HepG2 (cell line): ENCODE measurements around the gene BUB1. TPM values are rescaled to one million over a fixed set of nuclear protein-coding genes. Genes with fewer than 3 reads are reported as not detected.

Source experiments
- ATAC-seq: fragments of 200-7000 bp; cut with Tn5 transposase; 3 replicates; pipeline ENCODE4 v1.9.1; 2020; ENCODE audit warnings: mild to moderate bottlenecking, moderate library complexity
- BruUV-seq: library from RNA; stranded (reverse); fragments of 400-500 nt; replicated peaks from 2 replicates; lab custom pipeline; 2021; lab: Mats Ljungman, UMichigan
- CTCF ChIA-PET: fragments of 300-600 bp; formaldehyde crosslinking; extraction: SDS; loops from one replicate; lab custom pipeline; 2021; ENCODE audit warnings: low total read pairs, inconsistent platforms, low intra/inter-chr PET ratio; lab: Yijun Ruan, JAX
- POLR2A ChIA-PET: fragments of 350-600 bp; sonication (Branson Sonifier 250); formaldehyde crosslinking; loops from one replicate; lab custom pipeline; 2020; ENCODE audit warnings: antibody characterized with exemption, inconsistent platforms; lab: Yijun Ruan, JAX
- DNase-seq: peaks from one replicate; pipeline ENCODE4 v3.0.0-alpha.2; 2015; ENCODE audit warnings: low spot score
- FAIRE-seq: peaks from 3 replicates; lab custom pipeline; 2011; peaks lifted over from hg19 to GRCh38; lab: Jason Lieb, UNC
- H2AFZ ChIP-seq: one replicate; pipeline ENCODE4 v1.6.1; 2011; ENCODE audit warnings: low read length, inconsistent platforms
- H3K27ac ChIP-seq: fragments of 300-600 bp; 3 replicates; pipeline ENCODE4 v1.8.0; 2011; ENCODE audit warnings: mixed run types, mild to moderate bottlenecking, mixed read lengths, low read length, inconsistent platforms; ENCODE audit not compliant: insufficient read depth; ENCODE audit errors: extremely low read length
- H3K27me3 ChIP-seq, 2 experiments: fragments of 200-600 bp in 1 of 2; 2 replicates in 1 of 2; 3 replicates in 1 of 2; pipeline versions ENCODE4 v1.6.0 to v1.8.0; 2011; ENCODE audit warnings: low read length in 2 of 2, mild to moderate bottlenecking in 2 of 2, moderate library complexity in 2 of 2, inconsistent platforms in 1 of 2; ENCODE audit not compliant: insufficient read depth in 2 of 2, control insufficient read depth in 1 of 2
- H3K36me3 ChIP-seq, 2 experiments: fragments of 200-600 bp in 1 of 2; replicated peaks in 1 of 2; 2 replicates in 1 of 2; 3 replicates in 1 of 2; pipeline versions ENCODE4 v1.5.1 to v1.8.0; 2011; ENCODE audit warnings: low read length in 2 of 2, inconsistent platforms in 1 of 2; ENCODE audit not compliant: insufficient read depth in 2 of 2, control insufficient read depth in 1 of 2
- H3K4me1 ChIP-seq: 2 replicates; pipeline ENCODE4 v1.5.1; 2012; ENCODE audit warnings: low read length, inconsistent platforms; ENCODE audit not compliant: insufficient read depth
- H3K4me2 ChIP-seq: 2 replicates; pipeline ENCODE4 v1.6.0; 2011; ENCODE audit warnings: low read depth, low read length, inconsistent platforms
- H3K4me3 ChIP-seq, 3 experiments: fragments of 200-600 bp in 1 of 3; sonication (generic), shearing (Covaris generic) in 1 of 3; replicated peaks in 1 of 3; 2 replicates each; pipeline ENCODE4 v1.5.1; 2011 to 2016; ENCODE audit warnings: low read length in 3 of 3, inconsistent platforms in 2 of 3, low read depth in 2 of 3, mild to moderate bottlenecking in 2 of 3, control low read depth in 1 of 3, mixed read lengths in 1 of 3; ENCODE audit not compliant: insufficient read depth in 1 of 3
- H3K79me2 ChIP-seq: one replicate; pipeline ENCODE4 v1.6.1; 2011; ENCODE audit warnings: low read length, inconsistent platforms; ENCODE audit not compliant: insufficient read depth
- H3K9ac ChIP-seq: 2 replicates; pipeline ENCODE4 v1.6.0; 2011; ENCODE audit warnings: mild to moderate bottlenecking, low read depth, low read length, inconsistent platforms; ENCODE audit not compliant: insufficient read depth
- H3K9me3 ChIP-seq: 2 replicates; pipeline ENCODE4 v1.5.1; 2012; ENCODE audit warnings: mild to moderate bottlenecking, low read length
- H4K20me1 ChIP-seq: 2 replicates; pipeline ENCODE4 v1.6.0; 2011; ENCODE audit warnings: inconsistent platforms, mild to moderate bottlenecking, low read length, moderate library complexity; ENCODE audit not compliant: insufficient read depth
- AGO2 ChIP-seq: fragments of 200-400 bp; formaldehyde crosslinking; optimal IDR thresholded peaks from 2 replicates; pipeline ENCODE3; 2017; ENCODE audit warnings: mild to moderate bottlenecking, low read depth, low read length, moderate library complexity
- CREB1 ChIP-seq, 2 experiments: fragments of 450-650 bp in 1 of 2; IDR thresholded peaks; 2 replicates each; pipeline ENCODE4 v1.6.1; 2016 to 2017; ENCODE audit warnings: control low read depth in 1 of 2, mild to moderate bottlenecking in 1 of 2, missing compliant biosample characterization in 1 of 2, missing genetic modification characterization in 1 of 2
- HOXD1 ChIP-seq: sonication (generic); formaldehyde crosslinking; IDR thresholded peaks from 2 replicates; pipeline ENCODE4 v1.5.0; 2020; ENCODE audit warnings: missing genetic modification reagents
- MAFF ChIP-seq: IDR thresholded peaks from 2 replicates; pipeline ENCODE4 v1.6.1; 2011; ENCODE audit warnings: low read depth, low read length, improper control_type of control experiment
- MAFK ChIP-seq, 2 experiments: IDR thresholded peaks in 1 of 2; conservative IDR thresholded peaks in 1 of 2; 2 replicates each; pipeline ENCODE4 v1.6.1; 2011; ENCODE audit warnings: improper control_type of control experiment in 2 of 2, low read length in 2 of 2
- PHF5A ChIP-seq: IDR thresholded peaks from one replicate; pipeline ENCODE4 v1.6.1; 2018; ENCODE audit warnings: low read depth, missing genetic modification reagents; ENCODE audit not compliant: unreplicated experiment
- PTBP1 ChIP-seq: fragments of 200-400 bp; formaldehyde crosslinking; IDR thresholded peaks from 2 replicates; pipeline ENCODE4 v1.6.1; 2018; ENCODE audit warnings: low read length, low read depth; ENCODE audit not compliant: poor library complexity, severe bottlenecking
- ZNF598 ChIP-seq: sonication (generic); formaldehyde crosslinking; IDR thresholded peaks from 2 replicates; pipeline ENCODE4 v1.5.1; 2020; ENCODE audit warnings: mild to moderate bottlenecking, missing genetic modification reagents, borderline replicate concordance
- WGBS: methylation state at CpG from one replicate; pipeline ENCODE4 v1.1.6; 2017; ENCODE audit warnings: low lambda C conversion rate; 5-methylcytosine and 5-hydroxymethylcytosine counted together
- in situ Hi-C: cut with HindIII; loops from 2 replicates; pipeline ENCODE4 v1.10.0; 2017; ENCODE audit warnings: low pct_unique_long_range_greater_than_20kb; ENCODE audit not compliant: extremely low pct_ligation_motif_present
- intact Hi-C: fragments of 100-400 bp; cut with micrococcal nuclease; formaldehyde crosslinking; loops from one replicate; pipeline ENCODE4 v1.10.0; 2022; ENCODE audit not compliant: unreplicated experiment
- polyA plus RNA-seq, 8 experiments: library from polyadenylated mRNA; depleted of rRNA in 3 of 8; stranded (reverse) in 7 of 8; unstranded in 1 of 8; fragments of >200 nt; fragmentation: Illumina TruSeq in 4 of 8; extraction: Trizol in 4 of 8; gene quantifications; 2 replicates each; pipeline versions ENCODE4 v1.2.1 to v1.2.3, GENCODE V29; 2011 to 2016; ENCODE audit warnings: low read depth in 4 of 8, missing spikeins in 1 of 8, mixed read lengths in 1 of 8; ENCODE audit not compliant: insufficient read depth in 1 of 8
- total RNA-seq, 5 experiments: library from RNA; depleted of rRNA; stranded (reverse); fragments of >200 nt; fragmentation: Illumina TruSeq; extraction: Trizol; gene quantifications; 2 replicates each; pipeline ENCODE4 v1.2.3, GENCODE V29; 2016; ENCODE audit warnings: low read depth in 1 of 5
- TF ChIP-seq, protein P1 (sequence below): sonication (generic); formaldehyde crosslinking; IDR thresholded peaks from 2 replicates; pipeline ENCODE4 v1.4.0; 2020; ENCODE audit warnings: missing genetic modification reagents

Gene BUB1
- total and polyA plus RNA-seq, 2 of the 13 experiments (the other 11 are each of a cell fraction or from before 2014, with no cell fraction given), result 27.8 to 52.6 TPM

DNA sequence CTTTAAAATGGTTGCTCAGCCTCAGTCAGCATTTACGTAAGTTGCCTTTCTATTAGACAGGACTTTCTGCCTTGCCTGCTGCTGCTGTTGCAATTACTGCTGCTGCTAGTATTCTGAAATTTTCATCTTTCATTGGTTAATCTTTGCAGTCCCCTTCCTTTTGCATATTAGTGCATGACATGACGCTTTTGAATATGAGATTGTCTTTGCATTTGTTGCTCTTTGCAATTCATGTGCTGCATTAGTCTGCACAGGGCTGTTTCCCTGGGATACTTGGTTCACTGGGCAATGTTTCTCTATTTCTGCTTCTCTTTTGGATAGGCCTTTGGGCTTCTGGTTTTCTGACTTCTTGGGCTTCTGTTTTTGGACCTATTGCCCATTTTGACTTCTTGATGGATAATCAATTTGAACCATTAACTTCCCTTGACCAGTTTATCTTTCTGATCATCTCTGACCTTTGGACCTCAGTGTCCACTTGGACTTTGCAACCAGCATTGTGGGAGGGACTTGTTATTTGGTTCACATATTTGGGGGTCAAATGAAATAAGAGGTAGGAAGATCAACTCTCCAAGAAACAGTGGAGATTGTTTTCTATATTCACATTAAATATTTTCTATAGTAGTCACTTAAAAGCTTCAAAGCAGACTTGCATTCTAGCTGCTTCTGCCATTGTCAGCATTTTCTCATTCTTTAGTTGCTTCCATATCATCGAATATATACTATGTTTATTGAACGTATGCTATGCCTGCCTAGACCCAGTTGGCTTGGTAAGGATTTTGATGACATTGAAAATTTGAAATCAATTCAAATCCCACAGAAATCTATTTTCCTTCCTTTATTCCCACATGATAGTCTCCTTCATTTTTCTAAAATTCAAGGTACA lies 12.5 kb upstream of the BUB1 start:
- POLR2A ChIA-PET, result no interaction called here
- intact Hi-C loops, result no loop called here
- Histone ChIP-seq H4K20me1 (no peaks in the 10 kb centered on the region), H3K9ac (no peak overlapping the region), H3K27me3 (peaks cover 2 to 26% of the 10 kb centered on the region in 2 experiments; a peak in 4 of 5 replicates)
- BruUV-seq, result no TSS peak
- TF ChIP-seq, protein P1, sequence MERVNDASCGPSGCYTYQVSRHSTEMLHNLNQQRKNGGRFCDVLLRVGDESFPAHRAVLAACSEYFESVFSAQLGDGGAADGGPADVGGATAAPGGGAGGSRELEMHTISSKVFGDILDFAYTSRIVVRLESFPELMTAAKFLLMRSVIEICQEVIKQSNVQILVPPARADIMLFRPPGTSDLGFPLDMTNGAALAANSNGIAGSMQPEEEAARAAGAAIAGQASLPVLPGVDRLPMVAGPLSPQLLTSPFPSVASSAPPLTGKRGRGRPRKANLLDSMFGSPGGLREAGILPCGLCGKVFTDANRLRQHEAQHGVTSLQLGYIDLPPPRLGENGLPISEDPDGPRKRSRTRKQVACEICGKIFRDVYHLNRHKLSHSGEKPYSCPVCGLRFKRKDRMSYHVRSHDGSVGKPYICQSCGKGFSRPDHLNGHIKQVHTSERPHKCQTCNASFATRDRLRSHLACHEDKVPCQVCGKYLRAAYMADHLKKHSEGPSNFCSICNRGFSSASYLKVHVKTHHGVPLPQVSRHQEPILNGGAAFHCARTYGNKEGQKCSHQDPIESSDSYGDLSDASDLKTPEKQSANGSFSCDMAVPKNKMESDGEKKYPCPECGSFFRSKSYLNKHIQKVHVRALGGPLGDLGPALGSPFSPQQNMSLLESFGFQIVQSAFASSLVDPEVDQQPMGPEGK (CRISPR knock-in tag), result no peak
- TF ChIP-seq AGO2 (no peak), MAFK (conservative IDR thresholded peaks at IDR 0.05 in 1 of 2, IDR thresholded peaks at IDR 0.05 in 1 of 2; ENCODE audit: low read length in 2 of 2) (peak; percentile 92 to 93), MAFF (peak; percentile 84), PHF5A (CRISPR knock-in tag) (no peak), CREB1 (IDR thresholded peaks at IDR 0.05) (no peak), CREB1 (CRISPR knock-in tag; IDR thresholded peaks at IDR 0.05) (no peak), PTBP1 (no peak), ZNF598 (CRISPR knock-in tag) (no peak), HOXD1 (CRISPR knock-in tag) (no peak)
- TF ChIP-seq, all 625 proteins: peak for 2
- no peak for ATAC-seq
- no peaks in the 10 kb centered on the region for H3K79me2 ChIP-seq
- H3K4me1 ChIP-seq, result peaks cover 10% of the 10 kb centered on the region
- no peak overlapping the region for H2AFZ ChIP-seq
- FAIRE-seq, result no peak
- H3K4me3 ChIP-seq, result no peak overlapping the region
- in situ Hi-C loops, result no loop called here
- WGBS, result 52% methylated on average over 4 of the region's 4 CpGs
- no peaks in the 10 kb centered on the region for H3K36me3 ChIP-seq
- H3K27ac ChIP-seq, result no peak overlapping the region
- peaks cover 9% of the 10 kb centered on the region; the same call in 1 of the 2 replicates for H3K9me3 ChIP-seq
- DNase-seq, result peak; percentile 20
- no peak overlapping the region for H3K4me2 ChIP-seq
- CTCF ChIA-PET, result no interaction called here
